ENCODE results near the gene MGAT4A. TPM values are rescaled to one million over a fixed set of nuclear protein-coding genes. Genes with fewer than 3 reads are reported as not detected.
A peak's percentile ranks its signal among the peaks of the same experiment; 100 is the strongest.

MGAT4A gene
- total RNA-seq, 2 experiments from 2014 or later, result 10.1 to 15.4 TPM

DNA sequence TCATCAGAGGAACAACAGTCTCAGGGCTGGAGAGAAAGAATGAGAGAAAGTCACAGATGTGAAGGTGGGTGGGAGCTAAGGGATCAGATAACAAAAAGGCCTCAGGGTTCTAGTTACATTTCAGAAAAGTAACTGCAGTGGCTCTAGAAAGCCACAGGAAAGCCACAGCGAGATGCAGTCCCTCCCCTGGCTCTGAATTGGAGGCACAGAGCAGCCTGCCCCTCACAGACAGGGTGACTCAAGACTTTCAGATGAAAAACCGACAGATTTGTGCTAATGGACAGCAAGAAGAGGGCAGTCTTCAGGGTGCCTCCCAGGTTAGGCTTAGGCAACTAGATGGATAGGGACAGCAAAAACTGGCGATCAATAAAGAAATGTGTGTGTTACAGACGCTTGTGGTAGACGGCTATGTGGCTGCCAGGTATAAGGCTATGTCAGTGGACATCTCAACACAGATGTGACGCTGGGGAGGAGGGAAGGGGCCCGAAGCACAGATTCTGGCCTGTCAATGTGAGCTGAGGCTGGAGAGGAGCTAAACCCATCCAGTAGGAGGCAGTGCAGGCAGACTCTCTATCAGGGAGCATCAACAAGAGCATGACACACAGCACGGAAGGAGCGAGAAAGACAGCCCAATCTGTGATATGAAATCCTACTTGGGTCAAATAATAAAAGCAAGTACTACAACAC is 96.4 kb downstream of the MGAT4A start:
- no peak overlapping the region for H2AFZ ChIP-seq (ENCODE audit: low read length)
- CTCF ChIA-PET (ENCODE audit: unreplicated experiment), result no interaction called here
- no peaks in the 10 kb centered on the region for H3K36me3 ChIP-seq (ENCODE audit: insufficient read depth, low read length)
- H3K9me2 ChIP-seq (ENCODE audit: insufficient read depth, low read length), result no peaks in the 10 kb centered on the region
- no peaks in the 10 kb centered on the region for H4K20me1 ChIP-seq (ENCODE audit: insufficient read depth, low read length)
- POLR2A ChIA-PET, result no interaction called here
- DNase-seq (ENCODE audit: low spot score), result no peak
- H3K4me3 ChIP-seq (ENCODE audit: low read depth, low read length, poor library complexity, severe bottlenecking), result no peak overlapping the region
- TF ChIP-seq, protein P1, sequence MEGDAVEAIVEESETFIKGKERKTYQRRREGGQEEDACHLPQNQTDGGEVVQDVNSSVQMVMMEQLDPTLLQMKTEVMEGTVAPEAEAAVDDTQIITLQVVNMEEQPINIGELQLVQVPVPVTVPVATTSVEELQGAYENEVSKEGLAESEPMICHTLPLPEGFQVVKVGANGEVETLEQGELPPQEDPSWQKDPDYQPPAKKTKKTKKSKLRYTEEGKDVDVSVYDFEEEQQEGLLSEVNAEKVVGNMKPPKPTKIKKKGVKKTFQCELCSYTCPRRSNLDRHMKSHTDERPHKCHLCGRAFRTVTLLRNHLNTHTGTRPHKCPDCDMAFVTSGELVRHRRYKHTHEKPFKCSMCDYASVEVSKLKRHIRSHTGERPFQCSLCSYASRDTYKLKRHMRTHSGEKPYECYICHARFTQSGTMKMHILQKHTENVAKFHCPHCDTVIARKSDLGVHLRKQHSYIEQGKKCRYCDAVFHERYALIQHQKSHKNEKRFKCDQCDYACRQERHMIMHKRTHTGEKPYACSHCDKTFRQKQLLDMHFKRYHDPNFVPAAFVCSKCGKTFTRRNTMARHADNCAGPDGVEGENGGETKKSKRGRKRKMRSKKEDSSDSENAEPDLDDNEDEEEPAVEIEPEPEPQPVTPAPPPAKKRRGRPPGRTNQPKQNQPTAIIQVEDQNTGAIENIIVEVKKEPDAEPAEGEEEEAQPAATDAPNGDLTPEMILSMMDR (conservative IDR thresholded peaks at IDR 0.05; ENCODE audit: low read length), result peak; percentile 71
- no peak for TF ChIP-seq EZH2phosphoT487 (IDR thresholded peaks at IDR 0.05; ENCODE audit: borderline replicate concordance, low read depth, low read length)
- no TSS peak for BruUV-seq (replicated peaks)
- H3K4me2 ChIP-seq (ENCODE audit: low read length), result no peak overlapping the region
- intact Hi-C loops (cut with micrococcal nuclease; ENCODE audit: unreplicated experiment), result no loop called here
- no peaks in the 10 kb centered on the region for H3K79me2 ChIP-seq (ENCODE audit: insufficient read depth, low read depth, low read length)
- H3K9me3 ChIP-seq (ENCODE audit: low read length), result no peaks in the 10 kb centered on the region
- H3K4me1 ChIP-seq (ENCODE audit: insufficient read depth, low read length, poor library complexity, severe bottlenecking), result peaks cover 6% of the 10 kb centered on the region
- no peak overlapping the region for H3K27ac ChIP-seq (ENCODE audit: low read depth, low read length, poor library complexity, severe bottlenecking)

DNA sequence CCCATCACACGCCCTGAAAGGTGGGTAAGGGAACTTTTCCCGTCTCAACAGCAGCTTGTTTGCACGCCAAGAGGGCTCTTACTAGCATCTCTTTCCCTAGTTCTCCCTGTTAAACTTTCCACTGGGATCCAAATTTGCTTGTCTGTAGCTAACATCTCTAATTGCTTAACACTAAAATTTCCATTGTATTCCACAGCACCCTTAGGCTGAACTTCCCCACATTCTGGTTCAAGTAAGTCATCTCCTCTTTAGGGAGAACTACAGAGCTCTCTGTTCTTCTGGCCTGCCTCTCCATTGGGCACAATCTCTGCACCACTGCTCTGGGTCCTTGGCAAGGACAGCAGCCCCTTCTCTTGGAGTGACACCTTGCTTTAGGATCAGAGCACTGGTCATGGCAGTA is 98.6 kb downstream of the MGAT4A start:
- no TSS peak for BruUV-seq (replicated peaks)
- no peaks in the 10 kb centered on the region for H3K36me3 ChIP-seq (ENCODE audit: insufficient read depth, low read length)
- no peaks in the 10 kb centered on the region for H4K20me1 ChIP-seq (ENCODE audit: insufficient read depth, low read length)
- intact Hi-C loops (cut with micrococcal nuclease; ENCODE audit: unreplicated experiment), result no loop called here
- H3K9me2 ChIP-seq (ENCODE audit: insufficient read depth, low read length), result no peaks in the 10 kb centered on the region
- H3K27ac ChIP-seq (ENCODE audit: low read depth, low read length, poor library complexity, severe bottlenecking), result no peak overlapping the region
- CTCF ChIA-PET (ENCODE audit: unreplicated experiment), result no interaction called here
- H2AFZ ChIP-seq (ENCODE audit: low read length), result no peak overlapping the region
- no peaks in the 10 kb centered on the region for H3K79me2 ChIP-seq (ENCODE audit: insufficient read depth, low read depth, low read length)
- POLR2A ChIA-PET, result no interaction called here
- H3K9me3 ChIP-seq (ENCODE audit: low read length), result no peaks in the 10 kb centered on the region
- no peak for DNase-seq (ENCODE audit: low spot score)
- no peak for TF ChIP-seq EZH2phosphoT487 (IDR thresholded peaks at IDR 0.05; ENCODE audit: borderline replicate concordance, low read depth, low read length)
- TF ChIP-seq, protein P1 (conservative IDR thresholded peaks at IDR 0.05; ENCODE audit: low read length), result no peak
- peaks cover under 1% of the 10 kb centered on the region for H3K4me1 ChIP-seq (ENCODE audit: insufficient read depth, low read length, poor library complexity, severe bottlenecking)
- no peak overlapping the region for H3K4me2 ChIP-seq (ENCODE audit: low read length)
- no peak overlapping the region for H3K4me3 ChIP-seq (ENCODE audit: low read depth, low read length, poor library complexity, severe bottlenecking)

DNA sequence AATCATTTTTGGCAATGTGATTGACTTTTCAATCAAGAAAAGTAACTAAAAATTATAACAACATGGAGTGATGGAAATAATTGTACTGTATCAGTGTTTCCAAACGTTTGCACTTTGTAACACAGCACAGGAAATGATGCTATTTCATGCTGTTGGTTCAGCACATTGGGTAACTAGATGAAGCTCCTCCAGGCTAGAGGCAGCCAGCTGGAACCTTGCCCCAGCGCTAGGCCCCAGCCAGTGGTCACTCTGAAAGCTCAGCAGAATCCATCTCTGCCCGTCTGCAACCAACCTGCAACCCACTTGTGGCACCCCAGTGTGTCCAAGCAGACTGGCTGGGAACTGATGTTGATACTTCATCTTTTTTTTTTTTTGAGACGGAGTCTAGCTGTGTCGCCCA is 107.3 kb downstream of the MGAT4A start:
- CTCF ChIA-PET (ENCODE audit: unreplicated experiment), result interaction anchor here (0.5 kb wide), 1 partner anchor 204 kb away, joined by 3 read pairs; no protein-coding TSS in a partner anchor
- peak overlapping the region; percentile 7; the same call in 1 of the 2 replicates for H2AFZ ChIP-seq (ENCODE audit: low read length)
- H3K9me2 ChIP-seq (ENCODE audit: insufficient read depth, low read length), result no peaks in the 10 kb centered on the region
- no TSS peak for BruUV-seq (replicated peaks)
- no peak overlapping the region for H3K4me3 ChIP-seq (ENCODE audit: low read depth, low read length, poor library complexity, severe bottlenecking)
- peak overlapping the region; percentile 43 for H3K4me2 ChIP-seq (ENCODE audit: low read length)
- DNase-seq (ENCODE audit: low spot score), result peak; percentile 35
- no peak overlapping the region for H3K27ac ChIP-seq (ENCODE audit: low read depth, low read length, poor library complexity, severe bottlenecking)
- POLR2A ChIA-PET, result interaction anchor here (0.6 to 0.7 kb wide), 2 partner anchors 205 to 245 kb away, joined by 3 to 4 read pairs; no protein-coding TSS in a partner anchor
- H4K20me1 ChIP-seq (ENCODE audit: insufficient read depth, low read length), result no peaks in the 10 kb centered on the region
- TF ChIP-seq, protein P1 (conservative IDR thresholded peaks at IDR 0.05; ENCODE audit: low read length), result no peak
- no peak for TF ChIP-seq EZH2phosphoT487 (IDR thresholded peaks at IDR 0.05; ENCODE audit: borderline replicate concordance, low read depth, low read length)
- H3K4me1 ChIP-seq (ENCODE audit: insufficient read depth, low read length, poor library complexity, severe bottlenecking), result peaks cover 18% of the 10 kb centered on the region
- no peaks in the 10 kb centered on the region for H3K79me2 ChIP-seq (ENCODE audit: insufficient read depth, low read depth, low read length)
- intact Hi-C loops (cut with micrococcal nuclease; ENCODE audit: unreplicated experiment), result no loop called here
- H3K36me3 ChIP-seq (ENCODE audit: insufficient read depth, low read length), result peaks cover 16% of the 10 kb centered on the region; the same call in 1 of the 2 replicates
- H3K9me3 ChIP-seq (ENCODE audit: low read length), result no peaks in the 10 kb centered on the region

Measured in OCI-LY7 (cell line).